HepG2 (cell line): Measurements from ENCODE around the gene USP36. TPM values are rescaled to one million over a fixed set of nuclear protein-coding genes. Genes with fewer than 3 reads are reported as not detected.

ENCODE experiments used
- BORCS8-MEF2B ChIP-seq: sonication (generic); formaldehyde crosslinking; IDR thresholded peaks from 2 replicates; pipeline ENCODE4 v1.8.0; 2022; ENCODE audit warnings: mild to moderate bottlenecking, missing genetic modification reagents
- CHCHD3 ChIP-seq: sonication (generic); formaldehyde crosslinking; IDR thresholded peaks from 2 replicates; pipeline ENCODE4 v1.8.0; 2022; ENCODE audit warnings: mild to moderate bottlenecking, missing genetic modification reagents, moderate library complexity
- HNF4G ChIP-seq, 2 experiments: sonication (generic) in 1 of 2; formaldehyde crosslinking in 1 of 2; IDR thresholded peaks; 2 replicates each; pipeline versions ENCODE4 v1.4.0 to v1.6.1; 2011 to 2020; ENCODE audit warnings: borderline replicate concordance in 2 of 2, low read depth in 2 of 2, mild to moderate bottlenecking in 2 of 2, low read length in 1 of 2, missing genetic modification reagents in 1 of 2, moderate library complexity in 1 of 2
- ISL2 ChIP-seq: sonication (generic); formaldehyde crosslinking; IDR thresholded peaks from 2 replicates; pipeline ENCODE4 v1.5.0; 2020; ENCODE audit warnings: missing genetic modification reagents
- MAZ ChIP-seq, 2 experiments: sonication (generic) in 1 of 2; formaldehyde crosslinking in 1 of 2; IDR thresholded peaks; 2 replicates each; pipeline versions ENCODE4 v1.5.0 to v1.6.1; 2012 to 2020; ENCODE audit warnings: low read depth in 2 of 2, mild to moderate bottlenecking in 2 of 2, borderline replicate concordance in 1 of 2, improper control_type of control experiment in 1 of 2, low read length in 1 of 2, missing genetic modification reagents in 1 of 2, moderate library complexity in 1 of 2
- MIER2 ChIP-seq: IDR thresholded peaks from 2 replicates; pipeline ENCODE4 v1.6.1; 2016; ENCODE audit warnings: missing biosample characterization, missing genetic modification reagents
- NR2F6 ChIP-seq, 2 experiments: IDR thresholded peaks; 2 replicates each; pipeline ENCODE4 v1.6.1; 2016; ENCODE audit warnings: antibody characterized with exemption in 1 of 2, mild to moderate bottlenecking in 1 of 2
- PTBP1 ChIP-seq: fragments of 200-400 bp; formaldehyde crosslinking; IDR thresholded peaks from 2 replicates; pipeline ENCODE4 v1.6.1; 2018; ENCODE audit warnings: low read length, low read depth; ENCODE audit not compliant: poor library complexity, severe bottlenecking
- SMAD1 ChIP-seq: sonication (generic); formaldehyde crosslinking; IDR thresholded peaks from 2 replicates; pipeline ENCODE4 v1.4.0; 2020; ENCODE audit warnings: missing genetic modification reagents, low read depth, mild to moderate bottlenecking, borderline replicate concordance
- SMAD3 ChIP-seq: sonication (generic); formaldehyde crosslinking; IDR thresholded peaks from 2 replicates; pipeline ENCODE4 v1.4.0; 2020; ENCODE audit warnings: missing genetic modification reagents
- ZNF17 ChIP-seq: sonication (generic); formaldehyde crosslinking; IDR thresholded peaks from 2 replicates; pipeline ENCODE4 v1.5.0; 2020; ENCODE audit warnings: mild to moderate bottlenecking, missing genetic modification reagents
- ZNF207 ChIP-seq: fragments of 450-650 bp; IDR thresholded peaks from 2 replicates; pipeline ENCODE4 v1.6.1; 2016; ENCODE audit warnings: antibody characterized with exemption, borderline replicate concordance
- ZNF30 ChIP-seq: sonication (generic); formaldehyde crosslinking; IDR thresholded peaks from 2 replicates; pipeline ENCODE4 v1.5.0; 2020; ENCODE audit warnings: mild to moderate bottlenecking, missing genetic modification reagents
- ZNF331 ChIP-seq: sonication (generic); formaldehyde crosslinking; IDR thresholded peaks from 2 replicates; pipeline ENCODE4 v1.4.0; 2020; ENCODE audit warnings: missing genetic modification reagents
- ZNF367 ChIP-seq: sonication (generic); formaldehyde crosslinking; IDR thresholded peaks from 2 replicates; pipeline ENCODE4 v1.4.0; 2020; ENCODE audit warnings: missing genetic modification reagents, borderline replicate concordance
- ZNF589 ChIP-seq: sonication (generic); formaldehyde crosslinking; conservative IDR thresholded peaks from 2 replicates; pipeline ENCODE4 v1.8.0; 2022; ENCODE audit warnings: mild to moderate bottlenecking, moderate library complexity, missing genetic modification reagents
- ZSCAN20 ChIP-seq: sonication (generic); formaldehyde crosslinking; IDR thresholded peaks from 2 replicates; pipeline ENCODE4 v1.4.0; 2020; ENCODE audit warnings: missing genetic modification reagents, mild to moderate bottlenecking, borderline replicate concordance
- polyA plus RNA-seq, 8 experiments: library from polyadenylated mRNA; depleted of rRNA in 3 of 8; stranded (reverse) in 7 of 8; unstranded in 1 of 8; fragments of >200 nt; fragmentation: Illumina TruSeq in 4 of 8; extraction: Trizol in 4 of 8; gene quantifications; 2 replicates each; pipeline versions ENCODE4 v1.2.1 to v1.2.3, GENCODE V29; 2011 to 2016; ENCODE audit warnings: low read depth in 4 of 8, missing spikeins in 1 of 8, mixed read lengths in 1 of 8; ENCODE audit not compliant: insufficient read depth in 1 of 8
- total RNA-seq, 5 experiments: library from RNA; depleted of rRNA; stranded (reverse); fragments of >200 nt; fragmentation: Illumina TruSeq; extraction: Trizol; gene quantifications; 2 replicates each; pipeline ENCODE4 v1.2.3, GENCODE V29; 2016; ENCODE audit warnings: low read depth in 1 of 5
- TF ChIP-seq, protein P1 (sequence below): sonication (generic); formaldehyde crosslinking; IDR thresholded peaks from 2 replicates; pipeline ENCODE4 v1.4.0; 2020; ENCODE audit warnings: missing genetic modification reagents
- TF ChIP-seq, protein P2 (sequence below): IDR thresholded peaks from 2 replicates; pipeline ENCODE4 v1.6.1; 2018; ENCODE audit warnings: missing genetic modification reagents
- TF ChIP-seq, protein P3 (sequence below): sonication (generic); formaldehyde crosslinking; IDR thresholded peaks from 2 replicates; pipeline ENCODE4 v1.9.0; 2021; ENCODE audit warnings: missing genetic modification reagents, mild to moderate bottlenecking, borderline replicate concordance
- TF ChIP-seq, protein P4 (sequence below): IDR thresholded peaks from 2 replicates; pipeline ENCODE4 v1.6.1; 2016; ENCODE audit warnings: mild to moderate bottlenecking

The USP36 gene
- total and polyA plus RNA-seq, 2 of the 13 experiments (the other 11 are each of a cell fraction or from before 2014, with no cell fraction given): 29.6 to 45.9 TPM

DNA sequence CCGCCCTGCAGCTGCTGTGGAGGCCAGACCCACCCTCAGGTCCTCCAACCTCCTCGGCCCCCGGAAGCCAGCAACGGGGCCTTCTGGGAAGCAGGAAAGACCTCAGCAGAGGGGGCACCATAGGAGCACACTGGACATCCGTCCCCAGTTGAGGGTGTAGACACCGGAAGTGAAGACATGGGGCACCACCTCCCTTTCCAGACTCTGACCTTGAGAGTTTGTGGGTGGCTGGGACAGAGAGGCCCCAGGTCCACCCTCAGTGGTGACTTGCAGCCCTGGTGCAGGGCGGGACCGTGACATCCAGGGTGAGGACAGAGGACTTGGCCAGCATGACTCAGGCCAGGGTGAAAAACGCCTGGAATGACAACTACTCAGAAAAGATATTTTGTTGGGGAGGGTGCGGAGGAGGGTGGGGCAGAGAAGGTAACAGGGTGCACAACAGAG is 42.5 kb upstream of the USP36 start (continued):
- no peak for TF ChIP-seq ZSCAN20 (CRISPR knock-in tag)
- no peak for TF ChIP-seq ZNF17 (CRISPR knock-in tag)
- TF ChIP-seq ZNF589: no peak
- no peak for TF ChIP-seq ZNF331 (CRISPR knock-in tag)
- TF ChIP-seq SMAD1 (CRISPR knock-in tag): no peak
- TF ChIP-seq ZNF207: no peak
- TF ChIP-seq BORCS8-MEF2B: no peak
- TF ChIP-seq ZNF30 (CRISPR knock-in tag): no peak
- TF ChIP-seq, protein P1, sequence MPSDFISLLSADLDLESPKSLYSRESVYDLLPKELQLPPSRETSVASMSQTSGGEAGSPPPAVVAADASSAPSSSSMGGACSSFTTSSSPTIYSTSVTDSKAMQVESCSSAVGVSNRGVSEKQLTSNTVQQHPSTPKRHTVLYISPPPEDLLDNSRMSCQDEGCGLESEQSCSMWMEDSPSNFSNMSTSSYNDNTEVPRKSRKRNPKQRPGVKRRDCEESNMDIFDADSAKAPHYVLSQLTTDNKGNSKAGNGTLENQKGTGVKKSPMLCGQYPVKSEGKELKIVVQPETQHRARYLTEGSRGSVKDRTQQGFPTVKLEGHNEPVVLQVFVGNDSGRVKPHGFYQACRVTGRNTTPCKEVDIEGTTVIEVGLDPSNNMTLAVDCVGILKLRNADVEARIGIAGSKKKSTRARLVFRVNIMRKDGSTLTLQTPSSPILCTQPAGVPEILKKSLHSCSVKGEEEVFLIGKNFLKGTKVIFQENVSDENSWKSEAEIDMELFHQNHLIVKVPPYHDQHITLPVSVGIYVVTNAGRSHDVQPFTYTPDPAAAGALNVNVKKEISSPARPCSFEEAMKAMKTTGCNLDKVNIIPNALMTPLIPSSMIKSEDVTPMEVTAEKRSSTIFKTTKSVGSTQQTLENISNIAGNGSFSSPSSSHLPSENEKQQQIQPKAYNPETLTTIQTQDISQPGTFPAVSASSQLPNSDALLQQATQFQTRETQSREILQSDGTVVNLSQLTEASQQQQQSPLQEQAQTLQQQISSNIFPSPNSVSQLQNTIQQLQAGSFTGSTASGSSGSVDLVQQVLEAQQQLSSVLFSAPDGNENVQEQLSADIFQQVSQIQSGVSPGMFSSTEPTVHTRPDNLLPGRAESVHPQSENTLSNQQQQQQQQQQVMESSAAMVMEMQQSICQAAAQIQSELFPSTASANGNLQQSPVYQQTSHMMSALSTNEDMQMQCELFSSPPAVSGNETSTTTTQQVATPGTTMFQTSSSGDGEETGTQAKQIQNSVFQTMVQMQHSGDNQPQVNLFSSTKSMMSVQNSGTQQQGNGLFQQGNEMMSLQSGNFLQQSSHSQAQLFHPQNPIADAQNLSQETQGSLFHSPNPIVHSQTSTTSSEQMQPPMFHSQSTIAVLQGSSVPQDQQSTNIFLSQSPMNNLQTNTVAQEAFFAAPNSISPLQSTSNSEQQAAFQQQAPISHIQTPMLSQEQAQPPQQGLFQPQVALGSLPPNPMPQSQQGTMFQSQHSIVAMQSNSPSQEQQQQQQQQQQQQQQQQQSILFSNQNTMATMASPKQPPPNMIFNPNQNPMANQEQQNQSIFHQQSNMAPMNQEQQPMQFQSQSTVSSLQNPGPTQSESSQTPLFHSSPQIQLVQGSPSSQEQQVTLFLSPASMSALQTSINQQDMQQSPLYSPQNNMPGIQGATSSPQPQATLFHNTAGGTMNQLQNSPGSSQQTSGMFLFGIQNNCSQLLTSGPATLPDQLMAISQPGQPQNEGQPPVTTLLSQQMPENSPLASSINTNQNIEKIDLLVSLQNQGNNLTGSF (CRISPR knock-in tag): no peak
- 0 out of 2 replicates have a peak, but pooled peaks have one; percentile 12 for TF ChIP-seq ISL2 (CRISPR knock-in tag)
- TF ChIP-seq PTBP1: no peak
- TF ChIP-seq NR2F6 (IDR thresholded peaks at IDR 0.05): no peak
- peak; percentile 36 for TF ChIP-seq NR2F6 (CRISPR knock-in tag; IDR thresholded peaks at IDR 0.05)
- no peak for TF ChIP-seq MIER2
- peak; percentile 63; the same call in 1 of the 2 replicates for TF ChIP-seq MAZ (IDR thresholded peaks at IDR 0.05; ENCODE audit: borderline replicate concordance, low read depth, low read length)
- TF ChIP-seq MAZ (CRISPR knock-in tag; IDR thresholded peaks at IDR 0.05; ENCODE audit: low read depth): no peak
- 0 out of 2 replicates have a peak, but pooled peaks have one; percentile 14 for TF ChIP-seq HNF4G (IDR thresholded peaks at IDR 0.05; ENCODE audit: borderline replicate concordance, low read depth, low read length)
- no peak for TF ChIP-seq HNF4G (CRISPR knock-in tag; IDR thresholded peaks at IDR 0.05; ENCODE audit: borderline replicate concordance, low read depth)
- TF ChIP-seq, protein P2, sequence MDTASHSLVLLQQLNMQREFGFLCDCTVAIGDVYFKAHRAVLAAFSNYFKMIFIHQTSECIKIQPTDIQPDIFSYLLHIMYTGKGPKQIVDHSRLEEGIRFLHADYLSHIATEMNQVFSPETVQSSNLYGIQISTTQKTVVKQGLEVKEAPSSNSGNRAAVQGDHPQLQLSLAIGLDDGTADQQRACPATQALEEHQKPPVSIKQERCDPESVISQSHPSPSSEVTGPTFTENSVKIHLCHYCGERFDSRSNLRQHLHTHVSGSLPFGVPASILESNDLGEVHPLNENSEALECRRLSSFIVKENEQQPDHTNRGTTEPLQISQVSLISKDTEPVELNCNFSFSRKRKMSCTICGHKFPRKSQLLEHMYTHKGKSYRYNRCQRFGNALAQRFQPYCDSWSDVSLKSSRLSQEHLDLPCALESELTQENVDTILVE: no peak
- TF ChIP-seq SMAD3 (CRISPR knock-in tag): no peak
- no peak for TF ChIP-seq CHCHD3 (CRISPR knock-in tag)
- TF ChIP-seq, protein P3, sequence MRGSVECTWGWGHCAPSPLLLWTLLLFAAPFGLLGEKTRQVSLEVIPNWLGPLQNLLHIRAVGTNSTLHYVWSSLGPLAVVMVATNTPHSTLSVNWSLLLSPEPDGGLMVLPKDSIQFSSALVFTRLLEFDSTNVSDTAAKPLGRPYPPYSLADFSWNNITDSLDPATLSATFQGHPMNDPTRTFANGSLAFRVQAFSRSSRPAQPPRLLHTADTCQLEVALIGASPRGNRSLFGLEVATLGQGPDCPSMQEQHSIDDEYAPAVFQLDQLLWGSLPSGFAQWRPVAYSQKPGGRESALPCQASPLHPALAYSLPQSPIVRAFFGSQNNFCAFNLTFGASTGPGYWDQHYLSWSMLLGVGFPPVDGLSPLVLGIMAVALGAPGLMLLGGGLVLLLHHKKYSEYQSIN (CRISPR knock-in tag): no peak
- no peak for TF ChIP-seq ZNF367
- TF ChIP-seq, protein P4, sequence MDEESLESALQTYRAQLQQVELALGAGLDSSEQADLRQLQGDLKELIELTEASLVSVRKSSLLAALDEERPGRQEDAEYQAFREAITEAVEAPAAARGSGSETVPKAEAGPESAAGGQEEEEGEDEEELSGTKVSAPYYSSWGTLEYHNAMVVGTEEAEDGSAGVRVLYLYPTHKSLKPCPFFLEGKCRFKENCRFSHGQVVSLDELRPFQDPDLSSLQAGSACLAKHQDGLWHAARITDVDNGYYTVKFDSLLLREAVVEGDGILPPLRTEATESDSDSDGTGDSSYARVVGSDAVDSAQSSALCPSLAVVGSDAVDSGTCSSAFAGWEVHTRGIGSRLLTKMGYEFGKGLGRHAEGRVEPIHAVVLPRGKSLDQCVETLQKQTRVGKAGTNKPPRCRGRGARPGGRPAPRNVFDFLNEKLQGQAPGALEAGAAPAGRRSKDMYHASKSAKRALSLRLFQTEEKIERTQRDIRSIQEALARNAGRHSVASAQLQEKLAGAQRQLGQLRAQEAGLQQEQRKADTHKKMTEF (CRISPR knock-in tag): peak; percentile 36; the same call in 1 of the 2 replicates
